Epithelial cell of proximal tubule (primary cell): ENCODE data around the gene AFF3. TPM values are rescaled to one million over a fixed set of nuclear protein-coding genes. Genes with fewer than 3 reads are reported as not detected.
A peak's percentile ranks its signal among the peaks of the same experiment; 100 is the strongest.

ENCODE experiments used
- DNase-seq: peaks from one replicate; pipeline ENCODE4 v3.0.0-alpha.2; 2011; ENCODE audit warnings: low read depth
- H3K4me3 ChIP-seq: 2 replicates; pipeline ENCODE4 v1.5.1; 2011; ENCODE audit warnings: low read depth, mild to moderate bottlenecking, low read length
- total RNA-seq: library from RNA; depleted of rRNA; stranded (reverse); fragments of >200 nt; gene quantifications from 2 replicates; pipeline ENCODE4 v1.2.3, GENCODE V29; 2015
- TF ChIP-seq, protein P1 (sequence below): conservative IDR thresholded peaks from 2 replicates; pipeline ENCODE4 v1.5.1; 2012; ENCODE audit warnings: low read depth, mild to moderate bottlenecking, low read length

Gene AFF3
- total RNA-seq, 1 donor from 2014 or later, result 0.35 TPM

- no peak overlapping the region for H3K4me3 ChIP-seq
- no peak for DNase-seq
- TF ChIP-seq, protein P1, sequence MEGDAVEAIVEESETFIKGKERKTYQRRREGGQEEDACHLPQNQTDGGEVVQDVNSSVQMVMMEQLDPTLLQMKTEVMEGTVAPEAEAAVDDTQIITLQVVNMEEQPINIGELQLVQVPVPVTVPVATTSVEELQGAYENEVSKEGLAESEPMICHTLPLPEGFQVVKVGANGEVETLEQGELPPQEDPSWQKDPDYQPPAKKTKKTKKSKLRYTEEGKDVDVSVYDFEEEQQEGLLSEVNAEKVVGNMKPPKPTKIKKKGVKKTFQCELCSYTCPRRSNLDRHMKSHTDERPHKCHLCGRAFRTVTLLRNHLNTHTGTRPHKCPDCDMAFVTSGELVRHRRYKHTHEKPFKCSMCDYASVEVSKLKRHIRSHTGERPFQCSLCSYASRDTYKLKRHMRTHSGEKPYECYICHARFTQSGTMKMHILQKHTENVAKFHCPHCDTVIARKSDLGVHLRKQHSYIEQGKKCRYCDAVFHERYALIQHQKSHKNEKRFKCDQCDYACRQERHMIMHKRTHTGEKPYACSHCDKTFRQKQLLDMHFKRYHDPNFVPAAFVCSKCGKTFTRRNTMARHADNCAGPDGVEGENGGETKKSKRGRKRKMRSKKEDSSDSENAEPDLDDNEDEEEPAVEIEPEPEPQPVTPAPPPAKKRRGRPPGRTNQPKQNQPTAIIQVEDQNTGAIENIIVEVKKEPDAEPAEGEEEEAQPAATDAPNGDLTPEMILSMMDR, result no peak
These were observed 589.9 kb downstream of the AFF3 start for GRCh38 chr2:99552529-99552928.

DNA sequence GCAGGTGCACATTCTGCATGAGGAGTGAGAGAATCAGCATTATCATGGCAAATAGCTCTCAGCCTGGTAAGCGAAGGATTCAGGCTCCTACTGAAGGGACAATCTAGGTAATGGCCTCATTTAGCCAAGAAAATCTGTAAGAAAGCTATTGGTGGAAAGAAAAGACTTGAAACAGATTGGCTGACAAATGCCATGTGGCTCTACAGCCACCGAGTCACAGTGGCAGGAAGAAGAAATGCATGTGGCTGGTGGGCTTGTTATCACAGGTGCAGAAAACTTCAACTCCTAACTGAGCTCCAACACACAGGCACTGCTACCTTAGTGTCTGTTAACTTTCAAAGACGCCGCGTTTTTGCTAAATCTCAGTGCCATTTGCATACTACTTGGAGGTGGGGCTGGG, 592.0 kb downstream of the AFF3 start:
- H3K4me3 ChIP-seq, result no peak overlapping the region
- no peak for DNase-seq
- TF ChIP-seq, protein P1, result no peak

DNA sequence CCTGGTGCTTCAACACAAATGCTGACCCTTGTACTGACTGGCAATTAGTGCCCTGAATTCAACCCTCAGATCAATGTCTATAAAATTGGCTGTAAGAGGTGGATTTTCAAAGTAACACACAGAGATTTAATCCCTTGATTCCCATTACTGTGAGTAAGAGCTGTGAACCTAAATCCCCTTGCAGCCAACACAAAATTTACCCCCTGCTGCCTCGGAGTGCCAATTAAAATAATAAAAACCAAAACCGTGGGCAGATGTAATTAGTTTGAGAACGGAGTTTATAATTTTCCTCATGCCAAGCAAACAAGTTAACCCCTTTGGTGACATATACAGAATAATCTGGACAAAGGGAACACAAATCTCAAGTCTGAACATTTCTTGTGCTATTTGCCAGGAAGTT, 596.8 kb downstream of the AFF3 start:
- no peak for DNase-seq
- H3K4me3 ChIP-seq, result no peak overlapping the region
- TF ChIP-seq, protein P1, result no peak

DNA sequence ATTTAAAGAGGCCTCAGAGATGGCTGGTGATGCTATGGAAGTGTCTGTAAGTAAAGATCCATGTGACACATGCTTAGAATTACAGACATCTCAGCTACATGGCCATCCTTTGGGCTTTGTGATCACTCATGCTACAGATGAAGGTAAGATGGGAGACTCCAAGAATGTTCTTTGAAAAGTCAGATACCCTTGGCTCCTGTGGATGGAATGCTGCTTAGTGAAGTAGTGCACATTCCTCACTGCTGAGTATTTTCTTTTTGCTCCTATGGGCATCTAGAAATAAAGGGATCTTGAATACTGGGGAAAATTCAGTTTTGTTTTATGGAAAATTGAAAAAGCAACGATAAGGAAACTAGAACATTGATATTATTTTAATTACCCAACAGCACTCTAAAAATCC, 597.3 kb downstream of the AFF3 start:
- TF ChIP-seq, protein P1, result no peak
- peak; percentile 3 for DNase-seq
- no peak overlapping the region for H3K4me3 ChIP-seq

DNA sequence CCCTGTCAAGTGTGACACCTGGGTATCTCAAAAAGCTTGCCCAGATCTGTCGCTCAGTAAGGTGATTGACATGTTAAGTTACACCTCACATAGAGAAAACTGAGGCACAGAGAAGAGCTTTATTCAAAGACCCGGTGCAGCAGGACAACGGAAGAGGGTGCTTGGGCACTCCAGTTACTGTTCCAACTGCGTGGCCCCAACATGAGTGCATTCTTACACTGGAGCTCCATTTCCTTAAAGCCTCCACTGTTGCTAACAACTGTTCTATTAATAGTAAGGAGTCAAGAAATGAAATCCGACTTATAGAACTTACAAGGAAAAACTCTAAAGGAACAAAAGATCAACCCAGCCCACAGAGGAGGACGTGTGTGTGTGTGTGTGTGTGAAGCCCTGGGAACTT, 597.8 kb downstream of the AFF3 start:
- H3K4me3 ChIP-seq, result no peak overlapping the region
- no peak for DNase-seq
- TF ChIP-seq, protein P1, result no peak

- TF ChIP-seq, protein P1, result no peak
- H3K4me3 ChIP-seq, result no peak overlapping the region
- no peak for DNase-seq
These were observed 599.1 kb downstream of the AFF3 start for GRCh38 chr2:99543247-99543646.

GRCh38 chr2:99537910-99538485, 604.4 kb downstream of the AFF3 start:
- DNase-seq, result no peak
- H3K4me3 ChIP-seq, result no peak overlapping the region
- TF ChIP-seq, protein P1, result no peak
